Natural killer cell (primary cell): ENCODE data around the gene ITIH3. TPM values are rescaled to one million over a fixed set of nuclear protein-coding genes. Genes with fewer than 3 reads are reported as not detected.

Source experiments
- ATAC-seq, 3 donors: fragments of 150-1000 bp in 2 of 3; fragments of 200-7000 bp in 1 of 3; cut with Tn5 transposase; 1 replicate in 1 of 3; 2 replicates in 2 of 3; pipeline ENCODE4 v1.10.0; 2021; ENCODE audit warnings: mild to moderate bottlenecking in 2 of 3, moderate library complexity in 2 of 3
- DNase-seq, 2 donors: peaks; one replicate each; pipeline versions ENCODE4 v3.0.0 to v3.0.0-alpha.2; 2013 to 2021; ENCODE audit warnings: mixed read lengths in 1 of 2
- H3K27ac ChIP-seq: one replicate; pipeline ENCODE4 v1.5.1; 2013; ENCODE audit warnings: mild to moderate bottlenecking, low read length
- H3K27me3 ChIP-seq: one replicate; pipeline ENCODE4 v1.6.1; 2013; ENCODE audit warnings: low read length; ENCODE audit not compliant: control insufficient read depth, insufficient read depth
- H3K36me3 ChIP-seq: one replicate; pipeline ENCODE4 v1.6.1; 2013; ENCODE audit warnings: low read length; ENCODE audit not compliant: control insufficient read depth, insufficient read depth
- H3K4me1 ChIP-seq: one replicate; pipeline ENCODE4 v1.6.1; 2013; ENCODE audit warnings: low read length; ENCODE audit not compliant: control insufficient read depth, insufficient read depth
- H3K4me3 ChIP-seq: one replicate; pipeline ENCODE4 v1.5.1; 2013; ENCODE audit warnings: low read length
- H3K9me3 ChIP-seq: one replicate; pipeline ENCODE4 v1.6.1; 2013; ENCODE audit warnings: low read length; ENCODE audit not compliant: control insufficient read depth, insufficient read depth
- H3K27ac Mint-ChIP-seq, 2 donors: one replicate each; pipeline ENCODE4 v1.8.0; 2022; ENCODE audit warnings: mild to moderate bottlenecking in 2 of 2, mixed read lengths in 2 of 2, moderate library complexity in 1 of 2
- H3K27me3 Mint-ChIP-seq, 2 donors: one replicate each; pipeline ENCODE4 v1.8.0; 2022; ENCODE audit warnings: low read depth in 2 of 2, mixed read lengths in 2 of 2
- H3K36me3 Mint-ChIP-seq: one replicate; pipeline ENCODE4 v1.8.0; 2022; ENCODE audit warnings: mixed read lengths
- H3K4me1 Mint-ChIP-seq, 2 donors: one replicate each; pipeline ENCODE4 v1.8.0; 2022; ENCODE audit warnings: mixed read lengths in 2 of 2
- H3K4me3 Mint-ChIP-seq: one replicate; pipeline ENCODE4 v1.8.0; 2022; ENCODE audit warnings: mild to moderate bottlenecking, moderate library complexity, mixed read lengths
- H3K9me3 Mint-ChIP-seq, 2 donors: one replicate each; pipeline ENCODE4 v1.8.0; 2022; ENCODE audit warnings: mixed read lengths in 2 of 2
- CTCF ChIP-seq: fragments of 200-600 bp; IDR thresholded peaks from one replicate; pipeline ENCODE4 v1.8.0; 2022; ENCODE audit warnings: antibody characterized with exemption
- WGBS: methylation state at CpG from one replicate; pipeline ENCODE4 v1.1.7; 2013; ENCODE audit warnings: missing lambda C conversion rate; ENCODE audit not compliant: insufficient coverage; 5-methylcytosine and 5-hydroxymethylcytosine counted together
- intact Hi-C: fragments of 100-400 bp; cut with micrococcal nuclease; formaldehyde crosslinking; loops from one replicate; pipeline ENCODE4 v1.14.2; 2022
- total RNA-seq, 4 donors: library from RNA; stranded (reverse); fragments of 120-200 nt in 1 of 4; gene quantifications; one replicate each; pipeline versions ENCODE4 v1.2.3 to v1.2.4, GENCODE V29; 2013 to 2022

The ITIH3 gene
- total RNA-seq, 3 donors from 2014 or later (not counting 1 experiment from before 2014, with no cell fraction given) = not detected

- DNase-seq (no peak), ATAC-seq (no peak)
- Mint-ChIP-seq H3K4me1 (peaks cover 0 to 14% of the 10 kb centered on the region in 2 donors), H3K9me3 (no peaks in the 10 kb centered on the region), H3K36me3 (no peaks in the 10 kb centered on the region), H3K27me3 (no peaks in the 10 kb centered on the region), H3K4me3 (no peak within 1 kb of the TSS), H3K27ac (no peak within 1 kb of the TSS)
- 87% methylated on average over 16 of the region's 16 CpGs for WGBS
- TF ChIP-seq CTCF = no peak
- Histone ChIP-seq H3K27me3 (no peaks in the 10 kb centered on the region), H3K4me1 (peaks cover 1% of the 10 kb centered on the region), H3K27ac (no peak within 1 kb of the TSS), H3K9me3 (no peaks in the 10 kb centered on the region), H3K36me3 (peaks cover 2% of the 10 kb centered on the region), H3K4me3 (no peak within 1 kb of the TSS)
- intact Hi-C loops = no loop called here
Measured at GRCh38 chr3:52830535-52831258, 36.1 kb downstream of the ITIH3 start, which contains the start of gene ITIH4. Gene ITIH4, minus strand, starts transcription at chr3:52830672. Its CDS starts 30 bp downstream, at chr3:52830642.

GRCh38 chr3:52831500-52832301 lies 37.1 kb downstream of the ITIH3 start:
- H3K4me3 ChIP-seq = no peak overlapping the region

GRCh38 chr3:52833202-52833601 lies 38.6 kb downstream of the ITIH3 start:
- Histone ChIP-seq H3K36me3 (peaks cover 6% of the 10 kb centered on the region), H3K27ac (no peak overlapping the region), H3K4me1 (peaks cover 26% of the 10 kb centered on the region), H3K27me3 (no peaks in the 10 kb centered on the region), H3K4me3 (no peak overlapping the region), H3K9me3 (no peaks in the 10 kb centered on the region)
- no peak for TF ChIP-seq CTCF
- intact Hi-C loops = no loop called here
- ATAC-seq (no peak), DNase-seq (no peak)
- Mint-ChIP-seq H3K4me1 (peaks cover 19 to 39% of the 10 kb centered on the region in 2 donors), H3K27ac (no peak overlapping the region), H3K4me3 (no peak overlapping the region), H3K36me3 (no peaks in the 10 kb centered on the region), H3K9me3 (no peaks in the 10 kb centered on the region), H3K27me3 (no peaks in the 10 kb centered on the region)
- 99% methylated on average over 14 of the region's 14 CpGs for WGBS

More at GRCh38 chr3:52831500-52832301, 37.1 kb downstream of the ITIH3 start:
- no peaks in the 10 kb centered on the region for H3K9me3 Mint-ChIP-seq
- no peaks in the 10 kb centered on the region for H3K27me3 Mint-ChIP-seq
- DNase-seq = no peak
- TF ChIP-seq CTCF = no peak
- peaks cover 5 to 24% of the 10 kb centered on the region in 2 donors for H3K4me1 Mint-ChIP-seq
- WGBS = 80% methylated on average over 21 of the region's 21 CpGs
- intact Hi-C loops = no loop called here
- Histone ChIP-seq H3K27ac (no peak overlapping the region), H3K4me1 (peaks cover 11% of the 10 kb centered on the region), H3K27me3 (no peaks in the 10 kb centered on the region), H3K9me3 (no peaks in the 10 kb centered on the region), H3K36me3 (peaks cover 6% of the 10 kb centered on the region)
- no peak for ATAC-seq
- H3K36me3 Mint-ChIP-seq = no peaks in the 10 kb centered on the region
- peak overlapping the region in 1 of 2 donors; percentile 58 for H3K27ac Mint-ChIP-seq
- no peak overlapping the region for H3K4me3 Mint-ChIP-seq
